Measurements from ENCODE around the gene C19orf12. TPM values are rescaled to one million over a fixed set of nuclear protein-coding genes. Genes with fewer than 3 reads are reported as not detected.

Gene C19orf12
- polyA plus RNA-seq, 1 experiment: 33.9 TPM

DNA sequence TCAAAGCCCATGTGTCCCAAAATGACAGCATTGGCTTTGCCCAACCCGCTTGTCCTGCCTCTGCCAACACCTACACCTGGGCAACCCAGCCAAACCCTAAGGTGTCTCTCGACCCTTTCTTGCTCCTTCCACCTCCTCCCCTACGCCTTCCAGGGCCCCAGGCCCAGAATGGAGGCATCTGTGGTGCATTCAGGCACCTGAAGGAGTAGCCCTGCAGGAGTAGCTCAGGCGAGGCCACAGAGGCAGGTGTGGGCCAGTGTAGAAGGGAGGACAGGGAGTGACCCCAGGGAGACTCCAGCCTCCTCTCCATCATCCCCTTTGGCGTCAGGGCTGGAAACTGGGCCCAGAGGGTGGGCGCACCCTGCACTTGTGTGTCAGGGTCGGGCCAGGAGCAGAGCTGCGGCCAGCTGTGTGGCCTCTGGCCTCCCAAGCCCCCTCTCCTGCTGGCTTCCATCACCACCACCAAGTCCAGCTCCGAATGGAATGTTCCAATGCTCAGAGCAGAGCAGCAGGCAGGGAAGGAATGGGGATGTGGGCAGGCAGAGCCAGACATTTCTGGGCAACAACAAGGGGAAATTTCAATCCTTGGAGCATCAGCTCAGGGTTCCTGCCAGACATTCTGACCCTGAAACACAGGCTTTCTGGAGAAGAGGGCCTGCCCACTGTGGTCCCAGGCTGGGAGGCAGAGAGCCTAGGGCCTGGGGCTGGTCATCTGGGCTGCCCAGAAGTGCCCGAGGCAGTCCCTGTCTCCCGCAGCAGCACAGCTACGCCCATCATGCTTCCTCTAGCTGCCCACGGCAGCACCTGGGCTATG is 33.4 kb downstream of the C19orf12 start:
- ChIA-PET POLR2A (no interaction called here), CTCF (interaction anchor here (0.8 to 1.4 kb wide), 3 partner anchors 13 to 70 kb away, joined by 3 to 7 read pairs (median 6); no protein-coding TSS in a partner anchor)
- TF ChIP-seq, protein P1, sequence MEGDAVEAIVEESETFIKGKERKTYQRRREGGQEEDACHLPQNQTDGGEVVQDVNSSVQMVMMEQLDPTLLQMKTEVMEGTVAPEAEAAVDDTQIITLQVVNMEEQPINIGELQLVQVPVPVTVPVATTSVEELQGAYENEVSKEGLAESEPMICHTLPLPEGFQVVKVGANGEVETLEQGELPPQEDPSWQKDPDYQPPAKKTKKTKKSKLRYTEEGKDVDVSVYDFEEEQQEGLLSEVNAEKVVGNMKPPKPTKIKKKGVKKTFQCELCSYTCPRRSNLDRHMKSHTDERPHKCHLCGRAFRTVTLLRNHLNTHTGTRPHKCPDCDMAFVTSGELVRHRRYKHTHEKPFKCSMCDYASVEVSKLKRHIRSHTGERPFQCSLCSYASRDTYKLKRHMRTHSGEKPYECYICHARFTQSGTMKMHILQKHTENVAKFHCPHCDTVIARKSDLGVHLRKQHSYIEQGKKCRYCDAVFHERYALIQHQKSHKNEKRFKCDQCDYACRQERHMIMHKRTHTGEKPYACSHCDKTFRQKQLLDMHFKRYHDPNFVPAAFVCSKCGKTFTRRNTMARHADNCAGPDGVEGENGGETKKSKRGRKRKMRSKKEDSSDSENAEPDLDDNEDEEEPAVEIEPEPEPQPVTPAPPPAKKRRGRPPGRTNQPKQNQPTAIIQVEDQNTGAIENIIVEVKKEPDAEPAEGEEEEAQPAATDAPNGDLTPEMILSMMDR (IDR thresholded peaks at IDR 0.05; ENCODE audit: insufficient read depth, low read depth, low read length): no peak
- Histone ChIP-seq H3K4me3 (ENCODE audit: low read depth, low read length) (no peak overlapping the region), H3K27me3 (ENCODE audit: control insufficient read depth, insufficient read depth, low read length) (no peaks in the 10 kb centered on the region), H3K36me3 (ENCODE audit: control insufficient read depth, insufficient read depth, low read length) (peaks cover under 1% of the 10 kb centered on the region; the same call in 1 of the 2 replicates)
- no peak for DNase-seq (ENCODE audit: low read depth)

DNA sequence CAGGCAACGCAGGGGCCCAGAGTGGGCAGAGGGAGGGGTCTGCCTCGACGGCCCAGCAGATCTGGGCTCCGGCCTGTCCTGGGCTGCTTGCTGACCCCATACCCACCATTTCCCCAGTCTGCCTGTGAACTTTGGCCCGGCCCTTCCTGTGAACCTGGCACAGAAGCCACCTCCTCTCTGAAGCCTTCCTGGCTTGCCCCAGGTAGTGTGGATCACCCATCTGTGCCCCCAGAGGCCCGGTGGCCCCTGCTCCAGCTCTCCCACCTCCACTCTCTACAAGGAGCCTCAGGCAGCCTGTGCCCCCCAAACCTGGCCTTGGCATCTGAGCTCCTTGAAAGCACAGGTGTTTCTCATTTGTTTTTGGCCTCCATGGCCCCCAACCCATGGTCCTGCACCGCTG is 34.1 kb downstream of the C19orf12 start:
- Histone ChIP-seq H3K36me3 (ENCODE audit: control insufficient read depth, insufficient read depth, low read length) (peaks cover 3% of the 10 kb centered on the region; the same call in 1 of the 2 replicates), H3K4me3 (ENCODE audit: low read depth, low read length) (no peak overlapping the region), H3K27me3 (ENCODE audit: control insufficient read depth, insufficient read depth, low read length) (no peaks in the 10 kb centered on the region)
- POLR2A ChIA-PET: no interaction called here
- CTCF ChIA-PET: interaction anchor here (0.8 to 1.4 kb wide), 2 partner anchors 36 to 70 kb away, joined by 3 to 6 read pairs; no protein-coding TSS in a partner anchor
- TF ChIP-seq, protein P1 (IDR thresholded peaks at IDR 0.05; ENCODE audit: insufficient read depth, low read depth, low read length): no peak
- DNase-seq (ENCODE audit: low read depth): no peak

DNA sequence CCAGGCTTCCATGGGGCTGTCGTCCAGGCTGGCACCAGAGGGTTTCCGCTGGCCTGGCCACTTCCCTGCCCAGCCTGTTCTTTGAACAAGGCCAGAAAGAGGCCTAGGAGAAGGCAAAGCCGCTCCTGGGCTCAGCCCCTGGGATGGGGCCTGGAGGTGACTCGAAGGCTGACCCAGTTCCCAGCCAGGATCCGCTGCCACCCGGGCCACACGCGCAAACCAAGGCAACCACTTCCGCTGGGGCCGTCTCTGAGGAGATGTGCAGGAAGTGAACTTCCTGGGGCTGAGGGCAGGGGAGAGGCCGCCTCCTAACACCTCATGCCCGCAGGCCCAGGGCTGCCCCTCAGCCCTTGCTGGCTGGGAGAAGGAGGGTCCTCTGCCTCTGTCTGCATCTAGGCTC is 34.6 kb downstream of the C19orf12 start:
- DNase-seq (ENCODE audit: low read depth): no peak
- Histone ChIP-seq H3K4me3 (ENCODE audit: low read depth, low read length) (no peak overlapping the region), H3K27me3 (ENCODE audit: control insufficient read depth, insufficient read depth, low read length) (no peaks in the 10 kb centered on the region), H3K36me3 (ENCODE audit: control insufficient read depth, insufficient read depth, low read length) (peaks cover 7% of the 10 kb centered on the region)
- POLR2A ChIA-PET: no interaction called here
- CTCF ChIA-PET: interaction anchor here (3.6 kb wide), 1 partner anchor 70 kb away, joined by 16 read pairs; no protein-coding TSS in a partner anchor
- TF ChIP-seq, protein P1 (IDR thresholded peaks at IDR 0.05; ENCODE audit: insufficient read depth, low read depth, low read length): no peak

DNA sequence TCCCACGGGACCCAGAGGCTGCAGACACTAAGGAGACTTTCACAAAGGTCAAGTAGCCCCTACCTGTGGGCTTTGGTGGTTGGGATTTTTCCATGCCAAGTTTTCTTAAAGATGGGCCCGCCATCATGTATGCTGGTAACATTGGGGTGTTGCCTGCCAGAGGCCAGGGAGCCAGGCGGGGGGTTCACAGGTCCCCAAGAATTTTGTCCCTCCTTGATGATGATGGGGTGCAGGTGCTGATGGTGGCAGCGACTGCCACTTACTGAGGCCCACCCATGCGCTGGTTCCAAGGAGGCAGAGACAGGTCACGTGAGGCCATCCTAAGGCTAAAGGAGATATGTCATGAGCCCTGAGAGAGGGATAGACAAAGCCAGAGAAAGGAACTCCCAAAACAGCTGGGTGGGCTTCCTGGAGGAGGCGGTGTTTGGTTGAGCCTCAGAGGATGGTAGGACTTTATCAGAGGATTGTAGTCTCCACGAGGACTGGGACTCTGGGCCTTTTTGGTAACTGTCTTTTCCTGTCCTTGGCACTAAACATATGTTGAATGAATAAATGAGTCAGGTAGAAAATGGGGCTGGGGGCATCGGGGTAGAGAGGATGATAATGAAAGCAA is 35.4 kb downstream of the C19orf12 start:
- POLR2A ChIA-PET: no interaction called here
- TF ChIP-seq, protein P1 (IDR thresholded peaks at IDR 0.05; ENCODE audit: insufficient read depth, low read depth, low read length): no peak
- Histone ChIP-seq H3K27me3 (ENCODE audit: control insufficient read depth, insufficient read depth, low read length) (no peaks in the 10 kb centered on the region), H3K4me3 (ENCODE audit: low read depth, low read length) (no peak overlapping the region), H3K36me3 (ENCODE audit: control insufficient read depth, insufficient read depth, low read length) (peaks cover 11% of the 10 kb centered on the region)
- CTCF ChIA-PET: interaction anchor here (0.8 to 3.6 kb wide), 4 partner anchors 8 to 69 kb away, joined by 3 to 16 read pairs (median 6); no protein-coding TSS in a partner anchor
- no peak for DNase-seq (ENCODE audit: low read depth)

DNA sequence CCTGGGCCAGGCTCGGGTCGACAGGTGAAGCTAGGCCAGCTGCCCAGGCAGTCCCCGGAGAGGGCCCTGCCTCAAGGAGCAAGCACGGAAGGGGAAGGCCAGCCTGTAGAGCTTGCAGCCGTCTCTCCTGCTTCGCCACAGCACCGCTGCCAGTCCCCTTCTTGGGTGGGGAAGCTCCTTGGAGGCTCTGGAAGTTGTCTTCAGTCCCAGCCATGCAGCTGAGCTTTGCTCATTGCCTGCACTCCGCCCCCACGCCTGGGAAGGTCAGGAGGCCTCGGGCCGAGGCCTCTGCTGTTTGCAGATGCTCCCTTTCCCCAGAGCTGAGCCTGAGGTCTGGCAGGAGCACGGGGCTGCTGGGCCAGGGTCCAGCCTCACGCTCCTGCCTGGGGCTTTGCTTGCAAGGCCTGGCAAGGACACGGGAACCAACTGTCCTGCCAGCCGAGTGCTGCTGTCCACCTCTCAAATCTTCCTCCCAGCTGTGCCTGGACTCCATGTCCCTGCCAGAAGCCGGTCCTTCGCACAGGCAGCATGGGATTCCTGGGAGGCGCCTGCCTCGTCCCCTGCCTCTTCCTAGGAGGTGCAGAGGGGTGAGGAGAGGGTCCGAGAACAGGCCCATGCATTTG is 36.5 kb downstream of the C19orf12 start:
- H3K4me3 ChIP-seq (ENCODE audit: low read depth, low read length): no peak overlapping the region
- TF ChIP-seq, protein P1 (IDR thresholded peaks at IDR 0.05; ENCODE audit: insufficient read depth, low read depth, low read length): no peak
- DNase-seq (ENCODE audit: low read depth): no peak
- peaks cover 19% of the 10 kb centered on the region for H3K36me3 ChIP-seq (ENCODE audit: control insufficient read depth, insufficient read depth, low read length)
- H3K27me3 ChIP-seq (ENCODE audit: control insufficient read depth, insufficient read depth, low read length): no peaks in the 10 kb centered on the region
- ChIA-PET CTCF (interaction anchor here (1.2 to 3.6 kb wide), 4 partner anchors 12 to 68 kb away, joined by 5 to 16 read pairs (median 6); no protein-coding TSS in a partner anchor), POLR2A (no interaction called here)

All from BJ (cell line).